ENCODE measurements around the gene HPX.

DNA sequence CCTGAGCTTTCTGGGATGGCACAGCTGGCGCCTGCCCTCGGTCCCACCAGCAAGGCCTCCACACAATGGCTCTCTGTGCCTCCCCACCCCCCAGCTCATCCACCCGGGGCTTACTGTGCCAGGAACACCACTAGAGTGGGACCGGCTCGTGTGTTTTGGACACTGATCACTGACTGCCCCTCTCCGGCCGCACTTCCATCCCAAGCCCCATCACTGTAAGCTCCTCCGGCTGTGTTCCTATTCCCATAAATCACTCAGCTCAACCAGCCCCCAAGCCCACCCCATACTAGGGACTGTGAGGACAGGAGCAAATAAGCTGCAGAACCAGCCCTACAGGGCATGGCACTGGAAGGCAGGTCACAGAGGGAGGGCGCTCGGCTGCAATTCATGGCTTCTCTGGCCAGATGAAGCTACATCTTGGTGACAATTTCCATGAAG is 29.2 kb downstream of the HPX start:
- no peak for TF ChIP-seq CTCF (IDR thresholded peaks at IDR 0.05)
- no peak for TF ChIP-seq POLR2A (IDR thresholded peaks at IDR 0.05)
